GM12878 (cell line): ENCODE results near the gene BCLAF1. TPM values are rescaled to one million over a fixed set of nuclear protein-coding genes. Genes with fewer than 3 reads are reported as not detected.

ENCODE experiments used
- ATF7 ChIP-seq: fragments of 450-650 bp; IDR thresholded peaks from 2 replicates; pipeline ENCODE4 v1.6.1; 2016; ENCODE audit warnings: low read depth, mild to moderate bottlenecking
- BCLAF1 ChIP-seq: fragments of 450-650 bp; IDR thresholded peaks from 2 replicates; pipeline ENCODE4 v1.6.1; 2017; ENCODE audit warnings: antibody characterized with exemption, mild to moderate bottlenecking, moderate library complexity
- CBX3 ChIP-seq: fragments of 200-600 bp; sonication (generic); IDR thresholded peaks from 2 replicates; pipeline ENCODE4 v1.6.1; 2016; ENCODE audit warnings: low read depth, borderline replicate concordance
- CHD2 ChIP-seq: IDR thresholded peaks from 2 replicates; pipeline ENCODE4 v1.6.1; 2011; ENCODE audit warnings: low read depth, low read length, improper control_type of control experiment, borderline replicate concordance
- MAX ChIP-seq: IDR thresholded peaks from 2 replicates; pipeline ENCODE4 v1.6.1; 2012; ENCODE audit warnings: low read depth, low read length, improper control_type of control experiment
- NKRF ChIP-seq: fragments of 450-650 bp; conservative IDR thresholded peaks from 2 replicates; pipeline ENCODE4 v1.6.1; 2017; ENCODE audit warnings: mild to moderate bottlenecking, moderate library complexity
- RAD21 ChIP-seq: IDR thresholded peaks from 2 replicates; pipeline ENCODE4 v1.6.1; 2011; ENCODE audit warnings: mild to moderate bottlenecking, low read depth, low read length, moderate library complexity; ENCODE audit not compliant: insufficient read depth
- REST ChIP-seq: IDR thresholded peaks from 2 replicates; pipeline ENCODE4 v1.6.1; 2012; ENCODE audit warnings: mild to moderate bottlenecking, low read depth, low read length
- SRF ChIP-seq, 2 experiments: IDR thresholded peaks; 2 replicates each; pipeline ENCODE4 v1.6.1; 2011; ENCODE audit warnings: low read depth in 2 of 2, low read length in 2 of 2, mild to moderate bottlenecking in 1 of 2, moderate library complexity in 1 of 2
- SUPT20H ChIP-seq: IDR thresholded peaks from 2 replicates; pipeline ENCODE4 v1.6.1; 2011; ENCODE audit warnings: low read depth, mild to moderate bottlenecking, low read length, moderate library complexity, borderline replicate concordance; ENCODE audit not compliant: control insufficient read depth
- TBL1XR1 ChIP-seq: IDR thresholded peaks from 2 replicates; pipeline ENCODE4 v1.6.1; 2012; ENCODE audit warnings: low read depth, low read length, improper control_type of control experiment
- ZNF687 ChIP-seq: fragments of 450-650 bp; IDR thresholded peaks from 2 replicates; pipeline ENCODE4 v1.6.1; 2017; ENCODE audit warnings: mild to moderate bottlenecking, moderate library complexity
- ZSCAN29 ChIP-seq: fragments of 450-650 bp; IDR thresholded peaks from 2 replicates; pipeline ENCODE4 v1.6.1; 2017; ENCODE audit warnings: mild to moderate bottlenecking, moderate library complexity
- ZZZ3 ChIP-seq: IDR thresholded peaks from 2 replicates; pipeline ENCODE4 v1.6.1; 2011; ENCODE audit warnings: low read depth; ENCODE audit not compliant: control insufficient read depth, insufficient read length
- polyA plus RNA-seq, 11 experiments: library from polyadenylated mRNA; depleted of rRNA in 4 of 11; unstranded in 6 of 11; stranded (reverse) in 5 of 11; fragments of >200 nt; fragmentation: Nextera tagmentation in 4 of 11; fragmentation: Illumina TruSeq in 1 of 11; extraction: Ambion mirVana in 4 of 11; extraction: Trizol in 1 of 11; gene quantifications; 1 replicate in 1 of 11; 2 replicates in 10 of 11; pipeline versions ENCODE4 v1.2.1 to v1.2.3, GENCODE V29; 2011 to 2016; ENCODE audit warnings: inconsistent platforms in 2 of 11, missing spikeins in 2 of 11, low read depth in 1 of 11
- total RNA-seq, 4 experiments: library from RNA; depleted of rRNA in 3 of 4; stranded (reverse); fragments of >200 nt in 3 of 4; fragmentation: Illumina TruSeq in 1 of 4; extraction: Trizol in 1 of 4; gene quantifications; 2 replicates each; pipeline versions ENCODE4 v1.2.1 to v1.2.3, GENCODE V29; 2013 to 2021

Gene BCLAF1
- total and polyA plus RNA-seq, 10 of the 15 experiments (the other 5 are each of a cell fraction or from before 2014, with no cell fraction given): 56.0 to 223 (median 114) TPM

GRCh38 chr6:136249811-136250685 is 39.6 kb downstream of the BCLAF1 start, which contains the start of gene MTFR2 (continued):
- TF ChIP-seq REST (no peak), CBX3 (no peak), ATF7 (peak; percentile 93), BCLAF1 (no peak), CHD2 (peak; percentile 97), ZNF687 (no peak), ZZZ3 (no peak), NKRF (peak; percentile 100), TBL1XR1 (0 out of 2 replicates have a peak, but pooled peaks have one; percentile 30), SRF (IDR thresholded peaks at IDR 0.05; ENCODE audit: low read depth in 2 of 2, low read length in 2 of 2) (peak; percentile 10 to 92; a peak in 2 of 4 replicates), ZSCAN29 (no peak), RAD21 (no peak), MAX (peak; percentile 92; the same call in 1 of the 2 replicates), SUPT20H (no peak)
